Endothelial cell of umbilical vein (primary cell): Measurements from ENCODE around the gene AMFR.

Experiments used
- CTCF ChIP-seq, 2 donors: IDR thresholded peaks; 1 replicate in 1 of 2; 2 replicates in 1 of 2; pipeline ENCODE4 v1.5.1; 2011; ENCODE audit warnings: low read length in 2 of 2, mild to moderate bottlenecking in 2 of 2, moderate library complexity in 2 of 2, control low read depth in 1 of 2, inconsistent platforms in 1 of 2, low read depth in 1 of 2; ENCODE audit not compliant: insufficient read depth in 1 of 2; ENCODE audit errors: extremely low read depth in 1 of 2
- EZH2 ChIP-seq: IDR thresholded peaks from 2 replicates; pipeline ENCODE4 v1.6.1; 2012; ENCODE audit warnings: borderline replicate concordance, low read depth, mild to moderate bottlenecking, moderate library complexity, low read length, inconsistent platforms; ENCODE audit not compliant: severe bottlenecking
- JUN ChIP-seq: IDR thresholded peaks from 2 replicates; pipeline ENCODE4 v1.6.1; 2011; ENCODE audit warnings: borderline replicate concordance, low read depth; ENCODE audit not compliant: insufficient read length, insufficient read depth
- MYC ChIP-seq: IDR thresholded peaks from one replicate; pipeline ENCODE4 v1.6.1; 2011; ENCODE audit warnings: mild to moderate bottlenecking, low read depth, low read length
- POLR2A ChIP-seq: IDR thresholded peaks from 2 replicates; pipeline ENCODE4 v1.6.1; 2012; ENCODE audit warnings: low read depth, mild to moderate bottlenecking, control low read depth, low read length
- TF ChIP-seq, protein P1 (sequence below): IDR thresholded peaks from 2 replicates; pipeline ENCODE4 v1.6.1; 2011; ENCODE audit not compliant: insufficient read depth, insufficient read length

DNA sequence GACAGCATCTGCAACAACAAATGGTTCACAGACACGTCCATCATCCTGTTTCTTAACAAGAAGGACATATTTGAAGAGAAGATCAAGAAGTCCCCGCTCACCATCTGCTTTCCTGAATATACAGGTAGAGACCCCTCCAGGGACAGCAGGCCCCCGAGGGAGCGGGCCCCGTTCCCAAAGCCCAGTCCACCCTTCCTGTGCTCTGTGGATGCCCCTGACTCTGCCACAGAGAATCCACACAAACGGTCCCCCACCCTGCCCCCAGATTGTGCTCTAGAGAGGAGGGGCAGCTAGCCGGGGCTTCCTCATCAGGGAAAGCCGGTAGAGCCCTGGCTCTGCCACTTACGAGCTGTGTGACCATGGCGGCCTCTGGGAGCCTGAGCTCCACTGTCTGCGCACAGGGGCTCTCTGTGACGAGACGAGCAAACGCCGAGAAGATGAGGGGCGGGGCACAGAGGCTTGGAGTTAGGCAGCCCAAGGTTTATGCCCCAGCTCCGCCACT is 84.4 kb downstream of the AMFR start:
- TF ChIP-seq CTCF (IDR thresholded peaks at IDR 0.05; ENCODE audit: extremely low read depth in 1 of 2, insufficient read depth in 1 of 2, low read depth in 1 of 2, low read length in 2 of 2) (no peak), JUN (no peak), POLR2A (no peak), EZH2 (no peak), MYC (no peak)
- TF ChIP-seq, protein P1, sequence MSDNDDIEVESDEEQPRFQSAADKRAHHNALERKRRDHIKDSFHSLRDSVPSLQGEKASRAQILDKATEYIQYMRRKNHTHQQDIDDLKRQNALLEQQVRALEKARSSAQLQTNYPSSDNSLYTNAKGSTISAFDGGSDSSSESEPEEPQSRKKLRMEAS = no peak
